Measurements from ENCODE around the gene STK11.

The STK11 gene

DNA sequence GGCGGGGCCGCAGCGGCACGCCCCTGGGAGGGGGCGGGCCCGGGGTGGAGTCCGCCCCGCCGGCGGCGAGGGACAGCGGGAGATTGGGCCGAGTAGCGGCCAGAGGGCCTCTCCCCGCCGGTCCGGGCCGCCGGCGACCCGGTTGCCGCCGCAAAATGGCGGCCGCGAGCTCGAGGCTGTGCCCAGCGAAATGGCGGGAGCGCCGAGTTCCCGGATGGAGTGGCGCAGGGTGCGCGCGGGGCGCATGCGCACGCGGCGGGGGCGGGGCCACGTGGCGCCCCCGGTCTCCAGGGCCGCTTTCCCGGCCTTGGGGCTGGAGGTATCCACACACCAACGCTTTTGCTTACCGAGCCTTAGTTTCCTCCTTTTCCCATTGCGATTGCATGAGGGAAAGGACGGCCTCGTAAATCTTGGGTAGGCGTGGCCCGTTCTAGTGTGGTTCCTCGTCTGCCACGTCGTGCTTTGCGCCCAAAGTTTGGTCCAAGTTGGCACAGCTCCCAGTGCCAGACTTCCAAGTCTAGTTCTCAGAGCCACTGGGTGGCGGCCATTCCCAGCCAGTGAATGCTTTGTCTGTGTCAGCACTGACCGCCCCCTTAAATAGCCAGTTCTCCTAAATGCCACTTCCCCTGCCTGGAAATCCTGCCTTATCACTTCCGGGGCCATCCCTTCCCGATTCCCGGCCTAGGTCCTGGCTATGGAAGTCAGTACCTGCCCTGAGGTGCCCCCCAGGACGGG is 64.1 kb downstream of the STK11 start:
- Histone ChIP-seq H3K27me3 (ENCODE audit: control insufficient read depth, insufficient read depth, low read length) (peaks cover 11% of the 10 kb centered on the region), H3K27ac (ENCODE audit: low read depth, low read length) (peak overlapping the region; percentile 97), H3K9me3 (ENCODE audit: control insufficient read depth, insufficient read depth, low read length) (no peaks in the 10 kb centered on the region), H3K4me1 (ENCODE audit: control insufficient read depth, insufficient read depth, low read length) (peaks cover 23% of the 10 kb centered on the region), H3K36me3 (ENCODE audit: control insufficient read depth, insufficient read depth, low read length) (peaks cover 42% of the 10 kb centered on the region), H3K4me3 (ENCODE audit: low read depth, low read length) (peak overlapping the region; percentile 81), H3K9ac (ENCODE audit: low read depth, low read length) (peak overlapping the region; percentile 96)

DNA sequence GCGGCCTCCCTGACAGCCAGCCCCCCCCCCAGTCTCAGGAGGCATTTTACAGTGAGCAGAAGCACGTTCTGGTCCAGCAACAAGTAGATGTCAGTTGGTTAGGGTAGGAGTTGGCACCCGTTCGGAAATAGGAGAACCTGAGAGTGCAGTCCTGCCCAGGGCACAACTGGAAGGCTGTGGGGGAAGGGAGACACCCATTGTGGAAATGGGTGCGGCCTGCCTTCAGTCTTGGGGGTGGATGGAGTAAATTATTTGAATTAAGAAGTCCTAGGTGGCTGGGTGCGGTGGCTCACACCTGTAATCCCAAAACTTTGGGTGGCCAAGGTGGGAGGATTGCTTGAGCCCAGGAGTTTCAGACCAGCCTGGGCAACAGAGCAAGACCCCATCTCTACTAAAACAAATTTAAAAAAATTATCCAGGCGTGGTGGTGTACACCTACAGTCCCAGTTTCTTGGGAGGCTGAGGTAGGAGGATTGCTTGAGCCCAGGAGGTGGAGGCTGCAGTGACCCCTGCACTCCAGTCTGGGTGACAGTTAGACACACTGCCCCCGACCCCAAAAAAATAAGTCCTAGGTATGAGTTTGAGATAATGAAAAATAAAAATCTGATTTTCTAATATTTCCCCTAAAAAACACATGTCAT is 64.8 kb downstream of the STK11 start:
- peaks cover 44% of the 10 kb centered on the region for H3K36me3 ChIP-seq (ENCODE audit: control insufficient read depth, insufficient read depth, low read length)
- H3K9me3 ChIP-seq (ENCODE audit: control insufficient read depth, insufficient read depth, low read length), result no peaks in the 10 kb centered on the region
- H3K4me1 ChIP-seq (ENCODE audit: control insufficient read depth, insufficient read depth, low read length), result peaks cover 16% of the 10 kb centered on the region
- peak overlapping the region; percentile 97 for H3K27ac ChIP-seq (ENCODE audit: low read depth, low read length)
- H3K27me3 ChIP-seq (ENCODE audit: control insufficient read depth, insufficient read depth, low read length), result peaks cover 11% of the 10 kb centered on the region
- peak overlapping the region; percentile 96 for H3K9ac ChIP-seq (ENCODE audit: low read depth, low read length)
- H3K4me3 ChIP-seq (ENCODE audit: low read depth, low read length), result peak overlapping the region; percentile 81

DNA sequence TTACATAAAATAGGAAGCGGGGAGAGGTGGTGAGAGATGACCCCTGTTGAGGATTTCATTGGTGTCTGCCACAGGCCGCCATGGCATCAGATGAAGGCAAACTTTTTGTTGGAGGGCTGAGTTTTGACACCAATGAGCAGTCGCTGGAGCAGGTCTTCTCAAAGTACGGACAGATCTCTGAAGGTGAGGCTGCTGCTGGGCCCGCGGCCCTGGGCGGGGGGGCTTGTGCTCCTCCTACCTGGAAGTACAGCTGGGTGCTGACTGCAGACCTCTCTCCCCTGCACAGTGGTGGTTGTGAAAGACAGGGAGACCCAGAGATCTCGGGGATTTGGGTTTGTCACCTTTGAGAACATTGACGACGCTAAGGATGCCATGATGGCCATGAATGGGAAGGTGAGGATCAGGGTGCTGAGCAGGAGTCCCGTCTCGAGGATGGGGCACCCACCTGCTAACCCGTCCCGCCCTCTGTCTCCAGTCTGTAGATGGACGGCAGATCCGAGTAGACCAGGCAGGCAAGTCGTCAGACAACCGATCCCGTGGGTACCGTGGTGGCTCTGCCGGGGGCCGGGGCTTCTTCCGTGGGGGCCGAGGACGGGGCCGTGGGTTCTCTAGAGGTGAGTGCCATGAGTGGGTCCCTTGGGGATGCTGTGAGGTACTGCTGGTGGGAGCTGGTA is 65.4 kb downstream of the STK11 start:
- Histone ChIP-seq H3K27ac (ENCODE audit: low read depth, low read length) (peak overlapping the region; percentile 97), H3K27me3 (ENCODE audit: control insufficient read depth, insufficient read depth, low read length) (peaks cover 11% of the 10 kb centered on the region), H3K9ac (ENCODE audit: low read depth, low read length) (peak overlapping the region; percentile 96; the same call in 1 of the 2 replicates), H3K9me3 (ENCODE audit: control insufficient read depth, insufficient read depth, low read length) (no peaks in the 10 kb centered on the region), H3K4me3 (ENCODE audit: low read depth, low read length) (no peak overlapping the region), H3K4me1 (ENCODE audit: control insufficient read depth, insufficient read depth, low read length) (peaks cover 12% of the 10 kb centered on the region), H3K36me3 (ENCODE audit: control insufficient read depth, insufficient read depth, low read length) (peaks cover 44% of the 10 kb centered on the region)

DNA sequence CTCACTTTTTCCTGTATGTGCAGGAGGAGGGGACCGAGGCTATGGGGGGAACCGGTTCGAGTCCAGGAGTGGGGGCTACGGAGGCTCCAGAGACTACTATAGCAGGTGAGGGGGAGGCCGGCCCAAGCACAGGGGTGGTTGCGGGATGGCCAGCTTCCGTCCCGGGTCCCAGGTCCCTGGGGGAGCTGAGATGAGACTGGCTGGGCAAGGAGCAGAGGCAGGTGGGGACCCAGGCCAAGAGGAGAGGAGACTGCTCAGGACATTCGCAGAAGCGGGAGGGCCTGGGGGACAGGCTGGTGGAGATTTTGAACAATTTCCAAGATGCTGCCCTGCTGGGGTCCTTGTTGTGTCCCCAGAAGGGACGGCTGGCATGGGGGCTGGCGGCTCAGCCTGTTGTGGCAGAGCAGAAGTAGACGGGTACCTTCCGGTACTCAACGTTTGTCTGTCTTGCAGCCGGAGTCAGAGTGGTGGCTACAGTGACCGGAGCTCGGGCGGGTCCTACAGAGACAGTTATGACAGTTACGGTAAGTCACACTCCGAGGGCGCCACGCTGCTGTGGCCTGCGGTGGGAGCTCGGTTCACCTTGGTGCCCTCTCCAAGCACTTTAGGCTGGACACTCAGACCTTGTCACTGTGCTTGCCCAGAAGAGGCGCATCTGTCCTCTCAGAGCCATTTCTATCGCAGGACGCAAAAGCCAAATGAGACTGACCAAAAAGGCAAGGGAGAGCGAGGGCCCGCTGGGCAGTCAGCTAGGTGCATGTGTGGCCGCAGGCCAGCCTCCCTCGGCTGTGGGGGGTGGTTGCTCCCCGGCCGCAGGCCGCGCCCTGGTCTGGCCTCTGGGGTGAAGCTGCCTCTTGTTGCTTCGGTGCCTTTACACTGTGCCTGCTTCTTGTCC is 66.2 kb downstream of the STK11 start:
- peaks cover 44% of the 10 kb centered on the region for H3K36me3 ChIP-seq (ENCODE audit: control insufficient read depth, insufficient read depth, low read length)
- peak overlapping the region; percentile 35 for H3K27ac ChIP-seq (ENCODE audit: low read depth, low read length)
- no peak overlapping the region for H3K9ac ChIP-seq (ENCODE audit: low read depth, low read length)

DNA sequence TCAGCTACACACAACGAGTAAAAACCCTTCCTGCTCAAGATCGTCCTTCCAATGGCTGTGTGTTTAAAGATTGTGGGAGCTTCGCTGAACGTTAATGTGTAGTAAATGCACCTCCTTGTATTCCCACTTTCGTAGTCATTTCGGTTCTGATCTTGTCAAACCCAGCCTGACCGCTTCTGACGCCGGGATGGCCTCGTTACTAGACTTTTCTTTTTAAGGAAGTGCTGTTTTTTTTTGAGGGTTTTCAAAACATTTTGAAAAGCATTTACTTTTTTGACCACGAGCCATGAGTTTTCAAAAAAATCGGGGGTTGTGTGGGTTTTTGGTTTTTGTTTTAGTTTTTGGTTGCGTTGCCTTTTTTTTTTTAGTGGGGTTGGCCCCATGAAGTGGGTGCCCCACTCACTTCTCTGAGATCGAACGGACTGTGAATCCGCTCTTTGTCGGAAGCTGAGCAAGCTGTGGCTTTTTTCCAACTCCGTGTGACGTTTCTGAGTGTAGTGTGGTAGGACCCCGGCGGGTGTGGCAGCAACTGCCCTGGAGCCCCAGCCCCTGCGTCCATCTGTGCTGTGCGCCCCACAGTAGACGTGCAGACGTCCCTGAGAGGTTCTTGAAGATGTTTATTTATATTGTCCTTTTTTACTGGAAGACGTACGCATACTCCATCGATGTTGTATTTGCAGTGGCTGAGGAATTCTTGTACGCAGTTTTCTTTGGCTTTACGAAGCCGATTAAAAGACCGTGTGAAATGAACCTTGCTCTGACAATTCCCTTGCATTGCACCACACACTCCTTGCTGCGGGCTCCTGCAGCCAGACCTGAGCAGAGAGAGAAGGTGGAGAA is 67.1 kb downstream of the STK11 start:
- peak overlapping the region; percentile 4 for H3K27ac ChIP-seq (ENCODE audit: low read depth, low read length)
- H3K9me3 ChIP-seq (ENCODE audit: control insufficient read depth, insufficient read depth, low read length), result no peaks in the 10 kb centered on the region
- peaks cover 51% of the 10 kb centered on the region for H3K36me3 ChIP-seq (ENCODE audit: control insufficient read depth, insufficient read depth, low read length)
- peaks cover 10% of the 10 kb centered on the region for H3K4me1 ChIP-seq (ENCODE audit: control insufficient read depth, insufficient read depth, low read length)
- no peak overlapping the region for H3K9ac ChIP-seq (ENCODE audit: low read depth, low read length)
- peaks cover 4% of the 10 kb centered on the region; the same call in 1 of the 2 replicates for H3K27me3 ChIP-seq (ENCODE audit: control insufficient read depth, insufficient read depth, low read length)
- no peak overlapping the region for H3K4me3 ChIP-seq (ENCODE audit: low read depth, low read length)

More for the DNA sequence above, 66.2 kb downstream of the STK11 start:
- Histone ChIP-seq H3K4me3 (ENCODE audit: low read depth, low read length) (no peak overlapping the region), H3K4me1 (ENCODE audit: control insufficient read depth, insufficient read depth, low read length) (peaks cover 10% of the 10 kb centered on the region), H3K9me3 (ENCODE audit: control insufficient read depth, insufficient read depth, low read length) (no peaks in the 10 kb centered on the region), H3K27me3 (ENCODE audit: control insufficient read depth, insufficient read depth, low read length) (peaks cover 11% of the 10 kb centered on the region)

DNA sequence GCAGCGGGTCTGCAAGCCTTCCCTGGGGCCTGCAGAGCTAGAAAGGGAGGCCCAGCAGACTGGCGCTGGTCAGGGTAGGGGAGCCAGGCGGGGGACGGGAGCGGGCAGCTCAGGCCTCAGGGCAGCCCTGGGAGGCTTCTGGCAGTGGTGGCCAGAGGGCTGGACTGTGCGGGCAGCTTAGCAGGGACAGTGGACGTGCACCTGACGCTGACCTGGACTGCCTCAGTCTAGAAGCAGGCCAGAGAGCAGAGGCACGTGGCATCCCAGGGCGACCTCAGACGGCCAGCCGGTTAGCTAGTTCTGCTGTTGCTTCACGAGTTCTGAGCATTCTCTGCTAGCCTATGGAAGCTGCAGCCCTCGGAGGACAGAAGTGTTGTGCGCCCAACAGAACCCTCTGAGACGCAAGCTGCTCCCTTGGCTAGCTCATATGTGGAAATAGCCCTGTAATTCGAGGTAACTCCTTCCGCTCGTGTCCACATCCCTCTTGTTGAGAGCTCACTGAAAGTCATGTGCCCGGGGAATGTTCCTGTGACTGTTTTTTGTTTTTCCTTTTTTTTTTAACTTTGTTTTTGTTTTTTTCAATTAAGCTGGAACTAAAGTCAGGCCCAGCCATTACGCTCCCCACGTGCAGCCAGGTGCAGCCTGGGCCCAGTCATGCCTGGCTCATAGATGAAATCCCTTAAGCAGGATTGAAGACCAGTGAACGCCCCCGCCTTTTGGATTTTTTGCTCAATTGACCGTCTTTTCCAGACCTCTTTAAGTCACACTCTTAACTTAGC is 67.9 kb downstream of the STK11 start:
- H3K36me3 ChIP-seq (ENCODE audit: control insufficient read depth, insufficient read depth, low read length), result peaks cover 51% of the 10 kb centered on the region
- H3K27me3 ChIP-seq (ENCODE audit: control insufficient read depth, insufficient read depth, low read length), result no peaks in the 10 kb centered on the region
- H3K9me3 ChIP-seq (ENCODE audit: control insufficient read depth, insufficient read depth, low read length), result no peaks in the 10 kb centered on the region
- peaks cover 8% of the 10 kb centered on the region for H3K4me1 ChIP-seq (ENCODE audit: control insufficient read depth, insufficient read depth, low read length)
- no peak overlapping the region for H3K9ac ChIP-seq (ENCODE audit: low read depth, low read length)
- H3K27ac ChIP-seq (ENCODE audit: low read depth, low read length), result peak overlapping the region; percentile 100
- no peak overlapping the region for H3K4me3 ChIP-seq (ENCODE audit: low read depth, low read length)

DNA sequence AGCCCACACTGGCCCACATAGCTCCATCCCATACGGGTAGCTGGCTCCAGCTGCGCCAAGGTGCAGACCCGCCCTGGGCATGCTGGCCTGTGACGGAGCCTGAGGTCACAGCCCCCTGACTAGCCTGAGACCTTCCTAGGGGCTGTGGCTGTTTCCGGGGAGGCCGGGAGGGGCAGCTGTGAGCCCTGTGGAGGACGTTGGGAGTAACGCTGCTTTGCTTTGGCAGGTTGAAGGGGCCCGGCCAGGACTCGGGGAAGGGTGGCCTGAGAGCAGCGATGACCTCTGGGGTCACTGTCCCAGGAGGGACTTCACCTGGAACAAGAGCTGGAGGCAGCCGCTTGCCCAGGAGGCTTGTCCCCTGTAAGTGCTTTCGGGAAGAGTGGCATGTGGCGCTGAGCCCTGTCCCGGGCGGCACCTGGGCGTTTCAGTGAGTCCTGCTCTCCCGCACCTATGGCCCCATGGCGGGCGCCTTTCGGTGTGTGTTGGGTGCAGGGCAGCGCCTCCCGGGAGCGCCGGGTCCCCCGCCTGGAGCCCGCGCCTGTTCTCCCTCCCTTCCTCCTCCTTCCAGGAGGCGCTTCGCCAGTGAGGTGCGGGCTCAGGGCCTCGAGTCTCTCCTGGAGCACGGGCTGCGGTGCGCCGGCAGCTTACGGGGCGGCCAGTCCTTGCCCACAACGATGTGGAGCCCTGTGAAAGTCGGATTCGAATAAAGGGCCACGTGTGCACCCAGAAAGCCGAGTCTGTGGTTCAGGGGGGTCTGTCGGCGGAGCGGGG is 68.7 kb downstream of the STK11 start:
- H3K4me1 ChIP-seq (ENCODE audit: control insufficient read depth, insufficient read depth, low read length), result peaks cover 4% of the 10 kb centered on the region; the same call in 1 of the 2 replicates
- H3K27me3 ChIP-seq (ENCODE audit: control insufficient read depth, insufficient read depth, low read length), result no peaks in the 10 kb centered on the region
- H3K9me3 ChIP-seq (ENCODE audit: control insufficient read depth, insufficient read depth, low read length), result no peaks in the 10 kb centered on the region
- H3K36me3 ChIP-seq (ENCODE audit: control insufficient read depth, insufficient read depth, low read length), result peaks cover 58% of the 10 kb centered on the region
- peak overlapping the region; percentile 98; the same call in 1 of the 2 replicates for H3K9ac ChIP-seq (ENCODE audit: low read depth, low read length)
- H3K27ac ChIP-seq (ENCODE audit: low read depth, low read length), result peak overlapping the region; percentile 100
- peak overlapping the region; percentile 92 for H3K4me3 ChIP-seq (ENCODE audit: low read depth, low read length)

DNA sequence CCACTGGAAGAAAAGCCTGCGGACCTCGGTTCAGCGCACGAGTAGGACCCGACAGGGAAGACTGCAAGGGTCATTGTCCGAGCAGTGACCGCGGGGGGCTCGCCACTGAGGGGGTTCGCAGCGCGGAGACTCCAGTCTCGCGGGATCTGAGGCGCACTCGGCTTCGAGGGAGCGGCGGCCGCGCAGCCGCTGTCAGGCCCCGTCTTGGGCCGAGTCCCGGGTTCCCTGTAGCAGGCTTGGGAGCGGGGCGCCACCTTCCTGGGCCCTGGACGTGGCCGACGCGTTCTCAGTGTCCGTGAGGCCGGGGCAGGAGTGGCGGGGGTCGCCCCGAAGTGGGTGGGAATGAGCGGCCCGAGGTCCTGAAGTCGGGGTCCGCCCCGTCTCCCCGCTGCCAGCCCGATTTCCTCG is 69.3 kb downstream of the STK11 start:
- no peaks in the 10 kb centered on the region for H3K9me3 ChIP-seq (ENCODE audit: control insufficient read depth, insufficient read depth, low read length)
- peak overlapping the region; percentile 100 for H3K27ac ChIP-seq (ENCODE audit: low read depth, low read length)
- no peaks in the 10 kb centered on the region for H3K27me3 ChIP-seq (ENCODE audit: control insufficient read depth, insufficient read depth, low read length)
- H3K4me3 ChIP-seq (ENCODE audit: low read depth, low read length), result peak overlapping the region; percentile 92
- H3K4me1 ChIP-seq (ENCODE audit: control insufficient read depth, insufficient read depth, low read length), result peaks cover 4% of the 10 kb centered on the region; the same call in 1 of the 2 replicates
- peak overlapping the region; percentile 98 for H3K9ac ChIP-seq (ENCODE audit: low read depth, low read length)
- peaks cover 62% of the 10 kb centered on the region for H3K36me3 ChIP-seq (ENCODE audit: control insufficient read depth, insufficient read depth, low read length)

Measured in HUES48 (cell line).